Measurements from ENCODE around the gene PADI4. TPM values are rescaled to one million over a fixed set of nuclear protein-coding genes. Genes with fewer than 3 reads are reported as not detected.

PADI4 gene
- polyA plus RNA-seq, 1 experiment = not detected

GRCh38 chr1:17371896-17372295, 63.9 kb downstream of the PADI4 start, which contains the start of gene PADI6:
TSS of gene PADI6 (plus strand) at chr1:17372196. CDS start at chr1:17372246, 50 bp downstream.
- ChIA-PET POLR2A (no interaction called here), CTCF (no interaction called here)
- Histone ChIP-seq H3K9me3 (ENCODE audit: control insufficient read depth, insufficient read depth, low read length) (no peaks in the 10 kb centered on the region), H3K27me3 (ENCODE audit: control insufficient read depth, insufficient read depth, low read length) (peaks cover 13% of the 10 kb centered on the region), H3K27ac (ENCODE audit: low read depth, low read length) (no peak within 1 kb of the TSS), H3K4me3 (ENCODE audit: low read depth, low read length) (no peak within 1 kb of the TSS)
- TF ChIP-seq CTCF (IDR thresholded peaks at IDR 0.05; ENCODE audit: low read depth, low read length) = no peak
- no peak for DNase-seq (ENCODE audit: low read depth, low spot score)

GRCh38 chr1:17372955-17373354, 65.0 kb downstream of the PADI4 start:
- no peak overlapping the region for H3K4me3 ChIP-seq (ENCODE audit: low read depth, low read length)
- ChIA-PET POLR2A (no interaction called here), CTCF (no interaction called here)
- H3K27ac ChIP-seq (ENCODE audit: low read depth, low read length) = no peak overlapping the region
- no peak for TF ChIP-seq CTCF (IDR thresholded peaks at IDR 0.05; ENCODE audit: low read depth, low read length)
- H3K27me3 ChIP-seq (ENCODE audit: control insufficient read depth, insufficient read depth, low read length) = peaks cover 14% of the 10 kb centered on the region
- no peaks in the 10 kb centered on the region for H3K9me3 ChIP-seq (ENCODE audit: control insufficient read depth, insufficient read depth, low read length)
- DNase-seq (ENCODE audit: low read depth, low spot score) = no peak

GRCh38 chr1:17375651-17376050, 67.7 kb downstream of the PADI4 start:
- Histone ChIP-seq H3K27me3 (ENCODE audit: control insufficient read depth, insufficient read depth, low read length) (peaks cover 25% of the 10 kb centered on the region), H3K4me3 (ENCODE audit: low read depth, low read length) (no peak overlapping the region), H3K27ac (ENCODE audit: low read depth, low read length) (no peak overlapping the region), H3K9me3 (ENCODE audit: control insufficient read depth, insufficient read depth, low read length) (no peaks in the 10 kb centered on the region)
- no peak for DNase-seq (ENCODE audit: low read depth, low spot score)
- no peak for TF ChIP-seq CTCF (IDR thresholded peaks at IDR 0.05; ENCODE audit: low read depth, low read length)
- ChIA-PET POLR2A (no interaction called here), CTCF (no interaction called here)

- no peak for DNase-seq (ENCODE audit: low read depth, low spot score)
These were observed 69.4 kb downstream of the PADI4 start for GRCh38 chr1:17377325-17377953.

More at GRCh38 chr1:17377325-17377953, 69.4 kb downstream of the PADI4 start:
- no peak for TF ChIP-seq CTCF (IDR thresholded peaks at IDR 0.05; ENCODE audit: low read depth, low read length)
- ChIA-PET CTCF (interaction anchor here (1.4 kb wide), 1 partner anchor 252 kb away, joined by 3 read pairs; no protein-coding TSS in a partner anchor), POLR2A (no interaction called here)
- H3K27me3 ChIP-seq (ENCODE audit: control insufficient read depth, insufficient read depth, low read length) = peaks cover 40% of the 10 kb centered on the region
- no peak overlapping the region for H3K4me3 ChIP-seq (ENCODE audit: low read depth, low read length)
- no peak overlapping the region for H3K27ac ChIP-seq (ENCODE audit: low read depth, low read length)
- H3K9me3 ChIP-seq (ENCODE audit: control insufficient read depth, insufficient read depth, low read length) = no peaks in the 10 kb centered on the region
